Placental epithelial cell (primary cell): ENCODE measurements around the gene SLC10A4. TPM values are rescaled to one million over a fixed set of nuclear protein-coding genes. Genes with fewer than 3 reads are reported as not detected.

ENCODE experiments used
- total RNA-seq: library from RNA; depleted of rRNA; stranded (reverse); fragments of >200 nt; gene quantifications from 2 replicates; pipeline ENCODE4 v1.2.3, GENCODE V29; 2012

Gene SLC10A4, protein sequence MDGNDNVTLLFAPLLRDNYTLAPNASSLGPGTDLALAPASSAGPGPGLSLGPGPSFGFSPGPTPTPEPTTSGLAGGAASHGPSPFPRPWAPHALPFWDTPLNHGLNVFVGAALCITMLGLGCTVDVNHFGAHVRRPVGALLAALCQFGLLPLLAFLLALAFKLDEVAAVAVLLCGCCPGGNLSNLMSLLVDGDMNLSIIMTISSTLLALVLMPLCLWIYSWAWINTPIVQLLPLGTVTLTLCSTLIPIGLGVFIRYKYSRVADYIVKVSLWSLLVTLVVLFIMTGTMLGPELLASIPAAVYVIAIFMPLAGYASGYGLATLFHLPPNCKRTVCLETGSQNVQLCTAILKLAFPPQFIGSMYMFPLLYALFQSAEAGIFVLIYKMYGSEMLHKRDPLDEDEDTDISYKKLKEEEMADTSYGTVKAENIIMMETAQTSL
- not detected in 2 replicates for total RNA-seq

DNA sequence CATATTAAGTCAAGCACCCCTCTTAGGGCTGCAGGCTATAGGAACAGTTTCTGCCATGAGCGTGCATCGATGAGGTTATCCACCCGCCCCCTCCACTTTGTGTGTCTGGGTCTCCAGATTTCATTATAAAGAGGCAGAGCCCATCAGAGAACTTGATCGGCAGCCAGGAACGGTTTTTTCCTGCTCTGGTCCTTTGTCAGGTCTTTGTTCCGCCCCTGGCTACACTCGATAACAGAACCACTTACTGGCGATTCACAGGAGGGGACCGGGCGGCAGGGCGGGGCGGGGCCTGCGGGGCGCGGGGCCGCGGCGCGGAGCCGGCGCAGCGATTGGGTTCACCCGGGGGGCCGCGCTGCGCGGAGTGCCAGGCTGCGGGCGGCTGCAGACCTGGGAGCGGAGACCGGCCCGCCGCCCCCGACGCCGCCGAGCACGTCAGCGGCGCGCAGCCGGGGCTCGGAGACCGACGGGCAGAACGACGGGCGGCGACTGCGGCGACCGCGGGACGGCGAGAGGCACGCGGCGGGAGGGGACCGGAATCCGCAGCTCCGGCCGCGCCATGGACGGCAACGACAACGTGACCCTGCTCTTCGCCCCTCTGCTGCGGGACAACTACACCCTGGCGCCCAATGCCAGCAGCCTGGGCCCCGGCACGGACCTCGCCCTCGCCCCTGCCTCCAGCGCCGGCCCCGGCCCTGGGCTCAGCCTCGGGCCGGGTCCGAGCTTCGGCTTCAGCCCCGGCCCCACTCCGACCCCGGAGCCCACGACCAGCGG lies at the start of gene SLC10A4:
Gene SLC10A4, plus strand, starts transcription at position 338 of the 771 bp plus-strand sequence. Its CDS starts 219 bp downstream, at position 557.

DNA sequence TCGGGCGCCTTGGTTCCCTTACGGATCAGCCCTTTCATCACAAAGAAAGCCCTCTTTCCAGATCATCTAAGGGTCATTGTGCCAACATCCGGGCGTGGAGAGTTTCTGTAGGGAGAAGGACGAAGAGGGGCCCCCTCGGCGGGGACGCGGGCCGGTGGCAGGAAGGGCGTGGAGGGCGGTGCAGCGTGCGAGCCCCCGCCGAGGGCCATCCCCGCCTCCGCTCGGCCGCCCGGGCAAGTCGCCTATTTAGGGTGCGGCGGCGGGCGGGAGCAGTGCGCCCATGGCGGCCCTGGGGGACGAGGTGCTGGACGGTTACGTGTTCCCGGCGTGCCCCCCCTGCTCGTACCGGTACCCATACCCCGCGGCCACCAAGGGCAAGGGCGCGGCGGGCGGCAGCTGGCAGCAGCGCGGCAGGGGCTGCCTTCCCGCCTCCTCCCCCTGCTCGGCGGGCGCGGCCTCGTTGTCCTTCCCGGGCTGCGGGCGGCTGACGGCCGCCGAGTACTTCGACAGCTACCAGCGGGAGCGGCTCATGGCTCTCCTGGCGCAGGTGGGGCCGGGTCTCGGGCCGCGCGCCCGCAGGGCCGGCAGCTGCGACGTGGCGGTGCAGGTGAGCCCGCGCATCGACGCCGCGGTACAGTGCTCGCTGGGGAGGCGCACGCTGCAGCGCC lies 7.0 kb downstream of the SLC10A4 start, which contains the start of gene ZAR1:
Gene ZAR1, plus strand, starts transcription at position 241 of the 668 bp plus-strand sequence. Its CDS starts 40 bp downstream, at position 281.

Other genes starting within 250 kb of the SLC10A4 start
- 0.22 and 0.39 TPM in 2 replicates for gene TEC, start 213.5 kb upstream of the SLC10A4 start, total RNA-seq
- 42.8 and 52.2 TPM in 2 replicates for gene SLAIN2, start 141.8 kb upstream of the SLC10A4 start, total RNA-seq
- 0.33 and 0.79 TPM in 2 replicates for gene ZAR1, start 6.9 kb downstream of the SLC10A4 start, total RNA-seq